Activated naive CD8-positive, alpha-beta T cell treated with anti-CD3 and anti-CD28 coated beads, Interleukin-2, amount 50 U/mL, for 24 hours (primary cell): ENCODE data around the gene PCBP4.

Experiments
- ATAC-seq: fragments of 150-1000 bp; cut with Tn5 transposase; one replicate; pipeline ENCODE4 v1.10.0; 2021
- DNase-seq: peaks from one replicate; pipeline ENCODE4 v3.0.0; 2021
- H3K27ac Mint-ChIP-seq: one replicate; pipeline ENCODE4 v1.8.0; 2021; ENCODE audit warnings: mild to moderate bottlenecking, mixed read lengths
- H3K27me3 Mint-ChIP-seq: one replicate; pipeline ENCODE4 v1.8.0; 2021; ENCODE audit warnings: mixed read lengths
- H3K36me3 Mint-ChIP-seq: one replicate; pipeline ENCODE4 v1.8.0; 2021; ENCODE audit warnings: low read depth, mixed read lengths
- H3K4me1 Mint-ChIP-seq: one replicate; pipeline ENCODE4 v1.8.0; 2021; ENCODE audit warnings: mixed read lengths
- H3K4me3 Mint-ChIP-seq: one replicate; pipeline ENCODE4 v1.8.0; 2021; ENCODE audit warnings: mild to moderate bottlenecking, moderate library complexity, mixed read lengths
- H3K9me3 Mint-ChIP-seq: one replicate; pipeline ENCODE4 v1.8.0; 2021; ENCODE audit warnings: mixed read lengths

The PCBP4 gene

DNA sequence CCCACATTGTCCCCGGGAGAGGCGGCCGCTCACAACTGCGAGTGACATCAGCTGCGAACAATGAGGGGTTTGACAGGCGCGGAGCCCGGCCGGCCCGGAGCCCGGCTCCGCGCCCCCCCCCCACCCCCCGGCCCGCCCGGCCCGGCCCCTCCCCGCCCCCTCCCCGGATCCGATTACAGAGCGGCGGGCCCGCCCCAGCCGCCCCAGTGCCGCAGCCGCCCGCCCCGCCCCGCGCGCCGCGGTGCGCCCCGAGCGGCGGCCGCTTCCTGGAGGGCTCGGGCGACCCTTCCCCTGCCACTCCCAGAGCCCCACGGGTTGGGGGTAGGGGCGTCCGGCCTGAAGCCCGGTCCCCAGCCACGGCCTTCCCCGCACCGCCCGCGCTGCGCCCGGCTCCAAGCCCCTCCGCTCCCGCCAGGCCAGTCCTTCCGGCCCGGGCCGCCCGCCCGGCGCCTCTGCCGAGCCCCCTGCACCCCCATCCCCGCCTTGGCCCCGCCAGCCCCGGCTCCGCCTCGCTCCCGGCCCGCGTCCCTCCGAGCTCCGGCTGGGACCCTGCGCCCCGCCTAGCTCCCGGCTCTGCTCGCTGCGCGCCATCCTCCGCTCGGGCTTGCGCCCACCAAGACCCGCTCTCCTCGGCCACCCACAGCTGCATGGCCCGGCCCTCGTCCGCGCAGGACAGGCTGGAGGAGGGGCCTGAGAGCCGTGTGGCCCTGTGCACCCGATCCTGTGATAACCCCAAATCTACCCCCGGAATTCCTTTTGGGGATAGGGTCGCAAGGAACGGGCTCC lies at the start of gene PCBP4:
Gene PCBP4, minus strand, starts transcription at position 71 of the 786 bp plus-strand sequence. CDS start 6,214 bp downstream, outside the sequence.
- Mint-ChIP-seq H3K9me3 (no peaks in the 10 kb centered on the region), H3K4me1 (peaks cover 16% of the 10 kb centered on the region), H3K36me3 (peaks cover 4% of the 10 kb centered on the region), H3K27ac (no peak within 1 kb of the TSS), H3K27me3 (no peaks in the 10 kb centered on the region), H3K4me3 (peak within 1 kb of the TSS; percentile 71)
- DNase-seq, result no peak
- ATAC-seq, result peak; percentile 56

DNA sequence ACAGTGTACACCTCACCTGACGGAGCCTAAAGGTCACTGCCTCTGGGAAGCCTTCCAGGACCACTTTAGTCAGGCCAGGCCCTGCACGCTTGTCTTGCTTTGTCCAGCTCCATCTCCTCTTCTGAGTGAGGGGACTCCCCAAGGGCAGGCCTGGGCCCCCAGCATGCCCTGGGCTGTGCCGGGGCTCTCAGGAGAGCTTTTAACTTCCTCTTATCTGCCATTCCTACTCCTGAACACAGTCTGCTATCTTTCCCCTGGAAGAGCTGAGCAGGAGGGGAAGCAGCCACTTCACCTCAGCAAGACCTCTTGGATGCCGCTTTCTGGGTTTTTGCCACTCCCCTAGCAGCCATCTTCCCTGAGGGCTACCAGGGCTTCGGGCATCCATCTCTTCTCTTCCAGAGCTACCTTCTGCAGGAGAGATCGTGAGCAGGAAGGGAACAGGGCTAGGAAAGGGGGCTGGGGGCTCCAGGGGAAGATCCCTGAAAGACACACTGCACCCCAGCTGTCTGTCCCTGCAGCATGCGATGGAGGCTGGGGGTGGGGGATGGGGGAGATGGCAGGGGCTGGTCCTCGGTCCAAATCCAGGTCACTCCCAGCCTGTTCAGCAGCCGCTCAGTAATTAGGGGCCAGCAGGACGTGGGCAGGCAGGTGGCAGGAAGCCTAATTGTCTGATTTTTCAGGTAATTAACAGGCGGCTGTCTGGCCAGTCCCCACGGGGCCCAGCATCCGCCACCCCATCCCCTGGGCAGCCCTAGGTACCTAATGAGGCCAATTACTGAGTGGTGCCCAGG lies 48.4 kb upstream of the PCBP4 start:
- DNase-seq (no peak), ATAC-seq (no peak)
- no peak overlapping the region for H3K27ac Mint-ChIP-seq
- H3K4me3 Mint-ChIP-seq, result no peak overlapping the region
- H3K4me1 Mint-ChIP-seq, result no peaks in the 10 kb centered on the region
- H3K27me3 Mint-ChIP-seq, result no peaks in the 10 kb centered on the region
- H3K36me3 Mint-ChIP-seq, result no peaks in the 10 kb centered on the region
- H3K9me3 Mint-ChIP-seq, result no peaks in the 10 kb centered on the region

DNA sequence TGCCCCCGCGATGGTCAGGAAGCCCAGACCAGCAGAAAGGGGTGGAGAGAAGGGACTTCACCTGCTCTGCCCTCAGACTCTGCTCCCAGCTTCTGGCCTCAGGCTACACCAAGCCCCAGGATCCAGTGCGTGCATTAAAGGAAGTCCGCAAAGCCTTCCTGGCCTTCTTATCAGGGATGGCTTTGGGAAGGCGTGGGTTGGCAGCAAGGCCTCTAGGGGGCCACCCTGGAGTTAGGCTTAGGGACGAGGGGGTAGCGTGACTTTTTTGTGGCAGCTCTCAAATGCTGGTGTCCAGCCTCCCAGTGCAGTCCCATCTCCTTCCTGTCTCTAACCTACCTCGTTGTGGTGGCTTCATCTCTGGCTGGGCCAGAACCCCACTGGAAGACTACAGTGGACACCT lies 47.4 kb upstream of the PCBP4 start:
- Mint-ChIP-seq H3K27ac (no peak overlapping the region), H3K27me3 (no peaks in the 10 kb centered on the region), H3K9me3 (no peaks in the 10 kb centered on the region), H3K4me3 (no peak overlapping the region), H3K36me3 (no peaks in the 10 kb centered on the region), H3K4me1 (no peaks in the 10 kb centered on the region)
- ATAC-seq, result no peak
- DNase-seq, result no peak

DNA sequence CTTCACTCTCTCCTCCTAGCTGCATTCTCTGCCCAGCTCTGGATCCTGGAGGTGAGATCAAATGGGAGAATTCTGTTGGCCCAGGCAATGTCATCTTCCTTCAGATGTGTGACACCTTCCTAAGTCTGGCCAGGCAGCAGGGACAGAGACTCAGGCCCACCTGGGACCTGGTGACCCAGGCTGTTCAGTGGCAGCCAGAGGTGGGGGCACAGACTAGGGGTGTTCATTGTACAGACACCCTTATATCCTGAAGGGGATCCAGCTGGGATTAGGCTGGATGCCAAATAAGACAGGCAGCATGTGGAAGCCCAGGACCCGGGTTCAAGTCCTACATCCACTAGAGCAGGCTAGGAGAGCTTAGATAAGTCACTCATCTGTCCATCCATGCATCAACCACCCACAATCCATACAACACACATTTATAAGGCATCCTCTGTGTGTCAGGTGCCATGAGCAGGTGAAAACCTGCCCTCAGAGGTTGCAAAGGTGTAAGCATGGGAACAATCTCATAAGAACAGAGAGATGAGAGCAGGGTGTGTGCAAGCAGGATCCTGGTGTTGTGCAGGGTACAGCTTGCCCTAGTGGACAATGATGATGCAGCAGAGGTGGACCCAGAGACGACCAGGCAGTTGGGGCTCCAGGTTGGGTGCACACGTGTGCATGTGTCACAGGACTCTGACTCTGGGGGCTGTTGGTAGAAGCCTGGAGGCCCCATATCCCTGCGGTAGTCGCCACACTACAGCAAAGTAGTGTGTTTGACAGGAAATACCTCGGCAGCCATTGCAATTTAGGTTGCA lies 46.7 kb upstream of the PCBP4 start:
- H3K9me3 Mint-ChIP-seq, result no peaks in the 10 kb centered on the region
- no peaks in the 10 kb centered on the region for H3K4me1 Mint-ChIP-seq
- H3K27ac Mint-ChIP-seq, result no peak overlapping the region

DNA sequence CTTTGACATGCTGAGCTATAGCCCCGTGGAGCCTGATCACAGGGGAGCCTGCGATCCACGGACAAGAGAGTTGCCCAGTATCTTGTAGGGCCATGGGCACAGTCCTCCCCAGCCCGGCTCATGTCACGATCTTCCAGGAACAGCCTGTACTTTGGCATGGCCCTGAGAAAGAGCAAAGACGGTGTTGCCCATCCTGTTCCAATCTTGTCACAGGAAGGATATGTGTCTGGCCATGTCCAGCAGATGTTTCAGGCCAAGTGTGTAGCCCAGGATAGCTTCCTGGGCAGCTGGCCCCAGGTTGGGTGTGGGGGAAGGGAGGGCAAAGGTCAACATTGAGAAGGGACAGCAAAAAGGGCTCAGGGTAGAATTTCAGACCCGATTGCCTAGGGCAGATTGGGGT lies 45.4 kb upstream of the PCBP4 start:
- no peaks in the 10 kb centered on the region for H3K4me1 Mint-ChIP-seq
- no peaks in the 10 kb centered on the region for H3K36me3 Mint-ChIP-seq
- H3K9me3 Mint-ChIP-seq, result no peaks in the 10 kb centered on the region
- H3K27me3 Mint-ChIP-seq, result no peaks in the 10 kb centered on the region
- ATAC-seq, result no peak
- H3K4me3 Mint-ChIP-seq, result no peak overlapping the region
- no peak overlapping the region for H3K27ac Mint-ChIP-seq
- DNase-seq, result no peak

More for the DNA sequence above, 46.7 kb upstream of the PCBP4 start:
- no peak overlapping the region for H3K4me3 Mint-ChIP-seq
- peak; percentile 33 for ATAC-seq
- no peaks in the 10 kb centered on the region for H3K36me3 Mint-ChIP-seq
- DNase-seq, result no peak
- no peaks in the 10 kb centered on the region for H3K27me3 Mint-ChIP-seq

DNA sequence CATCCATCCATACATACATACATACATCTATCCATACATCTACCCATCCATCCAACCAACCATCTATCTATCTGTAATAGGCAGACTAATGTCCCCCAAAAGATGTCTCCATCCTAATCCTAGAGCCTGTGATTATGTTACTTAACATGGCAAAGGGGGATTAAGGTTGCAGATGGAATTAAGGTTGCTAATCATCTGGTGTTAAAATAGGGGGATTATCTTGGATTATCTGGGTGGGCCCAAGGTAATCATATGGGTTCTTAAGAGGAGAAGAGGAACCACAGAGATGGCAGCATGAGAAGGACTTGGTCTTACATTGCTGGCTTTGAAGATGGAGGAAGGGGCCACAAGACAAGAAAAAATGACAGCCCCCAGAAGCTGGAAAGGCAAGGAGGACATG lies 43.2 kb upstream of the PCBP4 start:
- H3K9me3 Mint-ChIP-seq, result no peaks in the 10 kb centered on the region
- DNase-seq, result no peak
- H3K4me3 Mint-ChIP-seq, result no peak overlapping the region
- H3K4me1 Mint-ChIP-seq, result peaks cover 4% of the 10 kb centered on the region
- H3K36me3 Mint-ChIP-seq, result no peaks in the 10 kb centered on the region
- no peak overlapping the region for H3K27ac Mint-ChIP-seq
- H3K27me3 Mint-ChIP-seq, result no peaks in the 10 kb centered on the region
- no peak for ATAC-seq

- Mint-ChIP-seq H3K27ac (no peak overlapping the region), H3K4me1 (peaks cover 4% of the 10 kb centered on the region), H3K9me3 (no peaks in the 10 kb centered on the region), H3K4me3 (no peak overlapping the region), H3K36me3 (no peaks in the 10 kb centered on the region), H3K27me3 (no peaks in the 10 kb centered on the region)
- DNase-seq, result no peak
- ATAC-seq, result no peak
These were observed 40.0 kb upstream of the PCBP4 start for GRCh38 chr3:52007291-52007690.

DNA sequence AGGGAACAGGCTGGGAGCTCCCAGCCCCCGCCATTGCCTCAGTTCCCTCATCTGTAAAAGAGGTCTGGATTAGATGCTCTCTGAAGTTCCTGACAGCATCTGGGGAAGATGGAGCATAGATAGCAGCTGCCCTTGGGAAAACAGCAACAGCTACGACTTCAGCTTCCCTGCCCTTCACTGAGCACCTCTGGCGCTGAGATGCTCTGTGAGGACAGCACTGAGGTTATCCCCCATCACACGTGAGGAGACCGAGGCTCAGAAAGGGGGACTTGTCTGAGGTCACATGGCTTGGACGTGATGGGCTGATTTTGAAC lies 39.5 kb upstream of the PCBP4 start:
- H3K4me3 Mint-ChIP-seq, result no peak overlapping the region
- ATAC-seq (no peak), DNase-seq (no peak)
- H3K36me3 Mint-ChIP-seq, result no peaks in the 10 kb centered on the region
- peaks cover 4% of the 10 kb centered on the region for H3K4me1 Mint-ChIP-seq
- no peaks in the 10 kb centered on the region for H3K9me3 Mint-ChIP-seq
- H3K27ac Mint-ChIP-seq, result no peak overlapping the region
- H3K27me3 Mint-ChIP-seq, result no peaks in the 10 kb centered on the region

- Mint-ChIP-seq H3K27me3 (no peaks in the 10 kb centered on the region), H3K27ac (no peak overlapping the region), H3K4me1 (peaks cover 5% of the 10 kb centered on the region), H3K9me3 (no peaks in the 10 kb centered on the region), H3K4me3 (no peak overlapping the region), H3K36me3 (no peaks in the 10 kb centered on the region)
- DNase-seq (no peak), ATAC-seq (no peak)
These were observed 39.0 kb upstream of the PCBP4 start for GRCh38 chr3:52006017-52006819.

DNA sequence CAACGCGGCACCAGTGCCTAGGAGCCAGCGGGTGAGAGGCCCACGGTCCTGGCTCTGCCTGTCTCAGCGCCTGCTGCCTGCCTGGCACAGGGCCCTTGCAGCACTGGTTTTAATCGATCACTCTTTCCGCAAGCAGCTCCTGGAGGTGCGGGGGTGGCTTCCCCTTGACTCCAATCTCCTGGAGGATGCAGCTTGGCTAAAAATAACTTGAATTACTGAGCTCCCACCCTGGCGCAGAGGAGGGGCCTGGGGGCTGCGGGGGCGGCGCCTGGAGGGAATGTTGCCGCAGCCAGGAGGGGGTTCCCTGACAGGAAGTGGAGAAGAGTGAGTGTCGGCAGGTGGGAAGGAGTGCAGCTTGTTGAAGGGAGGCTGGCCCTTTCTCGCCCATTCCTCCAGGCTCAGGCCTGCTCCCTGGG lies 38.3 kb upstream of the PCBP4 start:
- no peak for ATAC-seq
- H3K9me3 Mint-ChIP-seq, result no peaks in the 10 kb centered on the region
- no peak overlapping the region for H3K4me3 Mint-ChIP-seq
- DNase-seq, result no peak
- H3K4me1 Mint-ChIP-seq, result peaks cover 5% of the 10 kb centered on the region
- no peaks in the 10 kb centered on the region for H3K36me3 Mint-ChIP-seq
- no peak overlapping the region for H3K27ac Mint-ChIP-seq
- no peaks in the 10 kb centered on the region for H3K27me3 Mint-ChIP-seq

GRCh38 chr3:52004906-52005395 lies 37.7 kb upstream of the PCBP4 start:
- DNase-seq, result no peak
- Mint-ChIP-seq H3K27me3 (peaks cover 4% of the 10 kb centered on the region), H3K4me1 (peaks cover 5% of the 10 kb centered on the region), H3K4me3 (no peak overlapping the region), H3K9me3 (no peaks in the 10 kb centered on the region), H3K36me3 (no peaks in the 10 kb centered on the region), H3K27ac (no peak overlapping the region)
- no peak for ATAC-seq

DNA sequence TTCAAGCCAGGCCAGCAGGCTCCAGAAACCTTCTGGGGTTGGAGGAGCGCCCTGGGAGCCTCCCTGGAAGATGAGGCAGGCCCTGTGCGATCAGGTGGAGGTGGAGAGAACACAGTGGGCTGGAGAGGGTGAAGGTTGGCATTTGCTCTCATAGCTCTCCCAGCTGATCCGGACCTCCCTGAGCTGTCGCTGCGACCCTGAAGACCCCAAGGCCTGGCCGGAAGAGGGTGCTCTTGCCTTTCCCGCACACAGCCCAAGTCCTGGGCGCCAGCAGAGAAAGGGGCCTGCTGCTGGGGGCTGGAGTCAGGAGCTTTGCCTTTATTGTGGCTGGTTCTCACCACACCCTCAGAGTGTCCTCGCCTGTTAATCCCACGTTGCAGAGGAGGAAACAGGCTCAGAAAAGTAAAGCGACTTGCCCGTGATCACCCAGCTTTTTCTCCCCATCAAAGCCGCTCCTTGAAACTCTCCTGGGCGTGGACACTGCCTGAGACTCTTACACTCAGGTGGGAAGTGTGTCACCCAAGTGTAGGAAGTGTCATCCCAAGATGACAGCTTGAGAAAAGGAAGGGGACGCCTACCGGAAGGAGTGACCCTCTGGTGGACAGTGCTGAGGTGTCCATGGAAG lies 37.0 kb upstream of the PCBP4 start:
- no peak for DNase-seq
- no peaks in the 10 kb centered on the region for H3K36me3 Mint-ChIP-seq

DNA sequence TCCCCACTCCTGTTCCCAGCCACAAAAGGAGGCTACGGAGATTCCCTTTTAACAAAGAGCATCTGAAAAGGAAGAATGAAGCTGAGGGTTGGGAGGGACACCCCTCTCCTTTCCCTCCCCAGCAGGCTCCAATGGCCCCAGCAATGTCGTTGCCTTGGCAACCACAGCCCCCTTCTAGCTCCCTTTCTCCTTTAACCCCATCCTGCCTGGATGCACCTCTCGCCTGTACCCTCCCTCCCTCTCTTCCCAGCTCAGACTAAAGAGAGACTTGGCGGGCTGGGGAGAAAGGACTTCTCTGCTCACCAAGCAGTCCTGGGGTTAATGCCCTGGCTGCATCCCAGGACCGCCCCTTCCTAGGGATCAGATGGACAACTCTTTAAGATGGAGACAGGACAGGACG lies 35.5 kb upstream of the PCBP4 start:
- ATAC-seq (no peak), DNase-seq (no peak)
- Mint-ChIP-seq H3K27ac (no peak overlapping the region), H3K4me3 (no peak overlapping the region), H3K27me3 (peaks cover 4% of the 10 kb centered on the region), H3K4me1 (peaks cover 5% of the 10 kb centered on the region), H3K9me3 (no peaks in the 10 kb centered on the region), H3K36me3 (no peaks in the 10 kb centered on the region)

More for the DNA sequence above, 37.0 kb upstream of the PCBP4 start:
- no peak for ATAC-seq
- H3K27ac Mint-ChIP-seq, result no peak overlapping the region
- no peaks in the 10 kb centered on the region for H3K9me3 Mint-ChIP-seq
- H3K4me1 Mint-ChIP-seq, result peaks cover 5% of the 10 kb centered on the region
- no peak overlapping the region for H3K4me3 Mint-ChIP-seq
- H3K27me3 Mint-ChIP-seq, result peaks cover 4% of the 10 kb centered on the region
